SIG-M5 treated with dmso at 0.1 percent for 504 hours (cell line): ENCODE measurements around the gene SLAMF8.

Experiments
- DNase-seq: peaks from one replicate; lab custom pipeline; 2025; ENCODE audit not compliant: unreplicated experiment; lab: John Stamatoyannopoulos, UW

SLAMF8 gene

GRCh38 chr1:159817276-159818041 is 9.2 kb upstream of the SLAMF8 start:
- peak; percentile 19 for DNase-seq

- no peak for DNase-seq
These were observed 5.4 kb upstream of the SLAMF8 start for GRCh38 chr1:159821171-159821867.

- DNase-seq = no peak
These were observed 3.3 kb upstream of the SLAMF8 start for GRCh38 chr1:159823406-159823805.

GRCh38 chr1:159825564-159825963 is 1.1 kb upstream of the SLAMF8 start:
- no peak for DNase-seq

- DNase-seq = no peak
These were observed 423 bp downstream of the SLAMF8 start for GRCh38 chr1:159827102-159827490.

- DNase-seq = no peak
These were observed 876 bp downstream of the SLAMF8 start for GRCh38 chr1:159827549-159827948.

DNA sequence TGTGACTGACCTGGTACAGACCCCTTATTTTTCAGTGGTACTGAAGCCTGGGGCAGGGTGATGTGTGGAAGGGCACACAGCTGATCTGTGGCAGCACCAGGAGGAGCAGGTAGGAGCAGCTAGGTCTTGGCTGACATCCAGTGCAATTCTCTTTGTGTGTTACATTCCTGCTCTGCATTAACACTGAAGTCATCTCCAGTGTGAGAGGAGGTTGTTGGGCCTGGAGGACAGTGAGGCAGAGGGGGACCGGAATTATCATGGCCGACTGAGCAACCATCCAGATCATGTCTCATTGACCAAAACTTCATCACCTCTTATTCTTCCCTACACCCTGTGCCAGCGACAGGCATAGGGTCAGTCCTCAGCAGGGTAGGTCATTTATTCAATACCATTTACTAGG is 1.5 kb downstream of the SLAMF8 start:
- no peak for DNase-seq

DNA sequence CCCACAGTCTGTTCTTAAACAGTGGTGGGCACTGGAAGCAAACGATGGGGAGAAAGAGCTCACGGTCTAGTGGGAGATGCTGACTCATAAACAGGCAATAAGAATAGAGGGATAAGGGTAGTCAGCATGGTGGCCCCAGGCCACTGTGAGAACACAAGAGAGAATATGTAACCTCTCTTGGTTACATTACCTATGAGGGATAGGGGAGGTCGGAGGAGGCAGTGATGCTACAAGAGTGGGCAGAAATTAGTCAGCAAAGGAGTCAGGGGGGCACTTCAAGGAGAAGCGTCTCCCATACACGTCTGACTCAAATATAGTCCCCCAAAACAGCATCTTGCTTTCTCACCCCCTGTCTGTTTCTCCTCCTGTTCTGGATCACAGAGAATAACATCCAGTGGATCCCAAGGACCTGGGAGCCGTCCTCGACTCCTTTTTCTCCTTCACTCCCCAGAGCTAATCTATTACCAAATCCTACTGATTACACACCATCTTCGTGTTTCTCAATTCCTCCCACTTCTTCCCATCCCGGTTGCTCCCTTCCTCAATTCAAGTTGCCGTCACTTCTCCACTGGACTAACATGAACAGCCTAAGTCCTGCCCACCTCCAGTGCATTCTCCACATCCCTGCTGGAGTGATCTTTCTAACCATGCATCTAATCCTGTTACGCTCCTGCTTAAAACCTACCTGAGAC is 2.1 kb downstream of the SLAMF8 start:
- peak; percentile 67 for DNase-seq

- DNase-seq = peak; percentile 96
These were observed 2.6 kb downstream of the SLAMF8 start for GRCh38 chr1:159829273-159829634.

DNA sequence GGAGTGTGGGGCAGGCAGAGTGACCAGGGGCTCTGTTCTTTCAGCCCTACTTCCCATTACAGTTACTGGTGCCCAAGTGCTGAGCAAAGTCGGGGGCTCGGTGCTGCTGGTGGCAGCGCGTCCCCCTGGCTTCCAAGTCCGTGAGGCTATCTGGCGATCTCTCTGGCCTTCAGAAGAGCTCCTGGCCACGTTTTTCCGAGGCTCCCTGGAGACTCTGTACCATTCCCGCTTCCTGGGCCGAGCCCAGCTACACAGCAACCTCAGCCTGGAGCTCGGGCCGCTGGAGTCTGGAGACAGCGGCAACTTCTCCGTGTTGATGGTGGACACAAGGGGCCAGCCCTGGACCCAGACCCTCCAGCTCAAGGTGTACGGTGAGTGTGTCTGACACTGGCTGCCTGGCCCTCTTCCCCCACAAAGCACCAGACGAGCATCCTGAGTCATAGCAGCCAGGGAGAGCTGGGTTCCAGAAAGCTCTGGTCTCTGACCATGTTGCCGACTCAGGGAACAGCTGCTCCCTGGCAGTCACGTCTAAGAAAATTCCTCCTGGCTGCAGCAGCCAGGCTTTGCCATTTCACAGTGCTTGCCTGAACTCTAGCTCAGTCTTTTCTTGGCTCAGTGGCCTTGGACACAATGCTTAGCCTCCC is 3.3 kb downstream of the SLAMF8 start:
- no peak for DNase-seq

DNA sequence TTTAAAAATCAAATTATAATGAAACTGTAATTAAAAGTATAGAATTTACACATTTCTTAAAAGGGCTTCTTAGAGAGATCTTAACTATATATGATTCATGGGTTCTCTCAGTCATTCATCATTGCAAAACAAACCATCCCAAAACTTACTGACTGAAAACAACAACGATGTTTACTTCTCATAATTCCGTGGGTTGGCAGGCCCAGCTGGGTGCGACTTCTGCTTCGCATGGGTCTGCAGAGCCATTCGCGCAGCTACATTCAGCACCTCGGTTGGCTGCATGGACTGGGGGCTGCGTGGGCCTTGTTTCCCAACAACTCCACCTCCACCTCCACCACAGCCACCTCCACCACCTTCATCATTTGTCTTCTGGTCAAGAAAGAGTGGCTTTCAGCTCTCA is 4.0 kb downstream of the SLAMF8 start:
- no peak for DNase-seq

DNA sequence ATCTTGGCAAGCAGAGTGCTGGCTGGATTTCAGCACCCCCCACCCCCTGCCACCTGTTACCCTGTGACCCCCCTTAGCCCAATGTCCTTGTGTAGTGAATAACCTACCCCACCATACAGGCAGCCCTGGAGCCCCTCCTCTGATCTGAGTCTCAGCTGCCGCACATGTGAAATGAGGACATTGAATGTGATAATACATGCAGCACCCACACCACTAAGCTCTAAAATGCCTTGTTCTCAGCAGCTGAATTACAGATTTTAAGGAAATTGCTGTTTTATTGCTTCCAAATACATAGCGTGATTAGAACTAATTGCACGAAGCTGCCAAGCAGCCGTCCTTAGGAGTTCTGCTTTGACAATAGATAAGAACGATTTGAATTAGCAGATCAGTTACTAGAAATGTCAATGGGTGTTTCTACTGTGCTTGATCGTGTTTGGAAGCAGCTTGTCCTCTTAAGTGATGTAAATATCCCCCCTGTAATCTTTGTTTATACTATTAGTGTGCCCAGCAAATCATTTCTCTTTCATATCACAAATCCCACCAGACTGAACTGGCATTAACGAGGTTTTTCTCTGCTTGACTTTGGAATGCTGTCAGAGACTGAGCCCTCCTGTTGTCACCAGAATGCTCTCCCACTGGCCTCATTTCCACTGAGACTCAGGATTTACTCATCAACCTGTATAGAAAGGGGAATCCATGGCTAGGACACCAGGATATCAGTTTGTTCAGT is 4.9 kb downstream of the SLAMF8 start:
- DNase-seq = no peak

GRCh38 chr1:159832309-159832708 is 5.6 kb downstream of the SLAMF8 start:
- DNase-seq = no peak

- no peak for DNase-seq
These were observed 8.7 kb downstream of the SLAMF8 start for GRCh38 chr1:159835356-159835755.

DNA sequence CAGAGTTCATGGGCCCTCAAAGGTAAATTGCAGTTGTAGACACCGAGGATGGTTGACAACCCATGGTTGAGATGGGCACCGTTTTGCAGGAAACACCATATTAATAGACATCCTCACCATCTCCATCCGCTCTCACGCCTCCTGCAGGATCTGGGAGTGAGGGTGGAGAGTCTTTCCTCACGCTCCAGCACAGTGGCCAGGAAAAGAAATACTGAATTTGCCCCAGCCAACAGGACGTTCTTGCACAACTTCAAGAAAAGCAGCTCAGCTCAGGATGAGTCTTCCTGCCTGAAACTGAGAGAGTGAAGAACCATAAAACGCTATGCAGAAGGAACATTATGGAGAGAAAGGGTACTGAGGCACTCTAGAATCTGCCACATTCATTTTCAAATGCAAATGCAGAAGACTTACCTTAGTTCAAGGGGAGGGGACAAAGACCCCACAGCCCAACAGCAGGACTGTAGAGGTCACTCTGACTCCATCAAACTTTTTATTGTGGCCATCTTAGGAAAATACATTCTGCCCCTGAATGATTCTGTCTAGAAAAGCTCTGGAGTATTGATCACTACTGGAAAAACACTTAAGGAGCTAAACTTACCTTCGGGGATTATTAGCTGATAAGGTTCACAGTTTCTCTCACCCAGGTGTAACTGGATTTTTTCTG is 9.3 kb downstream of the SLAMF8 start:
- DNase-seq = no peak

- DNase-seq = no peak
These were observed 12.0 kb downstream of the SLAMF8 start for GRCh38 chr1:159838715-159839114.

DNA sequence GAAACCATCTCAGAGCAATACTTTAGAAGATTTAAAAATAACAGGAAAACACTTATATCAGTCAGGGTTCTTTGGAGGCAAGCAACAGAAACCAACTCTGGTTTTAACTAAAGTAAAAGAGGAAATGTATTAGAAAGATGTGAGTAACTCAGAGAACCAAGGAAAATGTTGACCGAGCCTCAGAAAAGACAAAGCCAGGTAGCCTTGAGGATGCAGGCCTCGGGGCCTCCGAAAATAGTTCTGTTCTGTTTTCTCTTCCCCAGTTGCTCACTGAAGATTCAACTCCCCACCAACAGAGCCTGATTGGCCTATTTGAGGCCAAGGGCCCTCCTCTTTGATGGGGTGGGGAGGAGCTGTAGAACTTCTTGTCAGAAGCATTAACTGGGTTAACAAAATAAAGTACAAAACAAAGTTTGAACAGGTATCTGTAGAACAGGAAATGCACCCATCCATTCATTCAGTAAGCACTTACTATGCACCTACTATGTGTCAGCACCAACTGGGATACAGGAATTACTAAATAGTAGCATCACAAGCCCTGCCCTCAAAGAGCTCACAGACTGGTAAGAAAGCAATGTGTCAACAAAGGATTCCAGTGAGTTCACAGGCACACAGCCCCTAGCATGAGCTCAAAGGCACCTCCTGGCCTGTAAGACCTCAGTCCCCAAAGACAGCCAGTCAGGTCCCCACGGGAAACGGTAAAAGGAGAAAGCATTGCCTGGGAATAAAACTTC is 12.6 kb downstream of the SLAMF8 start:
- no peak for DNase-seq

GRCh38 chr1:159841749-159842148 is 15.1 kb downstream of the SLAMF8 start:
- no peak for DNase-seq

GRCh38 chr1:159843459-159843858 is 16.8 kb downstream of the SLAMF8 start:
- no peak for DNase-seq
